HepG2 (cell line): ENCODE measurements around the gene CBX6. TPM values are rescaled to one million over a fixed set of nuclear protein-coding genes. Genes with fewer than 3 reads are reported as not detected.

Source experiments
- DNMT3B ChIP-seq: conservative IDR thresholded peaks from 2 replicates; pipeline ENCODE4 v1.6.1; 2016; ENCODE audit warnings: missing biosample characterization, control low read depth
- HMG20B ChIP-seq: conservative IDR thresholded peaks from 2 replicates; pipeline ENCODE4 v1.6.1; 2016; ENCODE audit warnings: missing genetic modification reagents, missing compliant biosample characterization
- HOXD1 ChIP-seq: sonication (generic); formaldehyde crosslinking; IDR thresholded peaks from 2 replicates; pipeline ENCODE4 v1.5.0; 2020; ENCODE audit warnings: missing genetic modification reagents
- KDM2A ChIP-seq: sonication (generic); formaldehyde crosslinking; IDR thresholded peaks from 2 replicates; pipeline ENCODE4 v1.4.0; 2020; ENCODE audit warnings: low read depth, missing genetic modification reagents, borderline replicate concordance
- KLF6 ChIP-seq: IDR thresholded peaks from 2 replicates; pipeline ENCODE4 v1.8.0; 2016; ENCODE audit warnings: missing biosample characterization, missing genetic modification reagents
- KLF9 ChIP-seq: IDR thresholded peaks from 2 replicates; pipeline ENCODE4 v1.6.1; 2016; ENCODE audit warnings: low read depth
- MIXL1 ChIP-seq: IDR thresholded peaks from 2 replicates; pipeline ENCODE4 v1.6.1; 2016
- PPARG ChIP-seq: conservative IDR thresholded peaks from 2 replicates; pipeline ENCODE4 v1.6.1; 2016; ENCODE audit warnings: missing biosample characterization, missing genetic modification reagents
- REPIN1 ChIP-seq: sonication (generic); formaldehyde crosslinking; IDR thresholded peaks from 2 replicates; pipeline ENCODE4 v1.8.0; 2022; ENCODE audit warnings: missing genetic modification reagents, low read depth, mild to moderate bottlenecking, borderline replicate concordance
- SAP130 ChIP-seq: IDR thresholded peaks from 2 replicates; pipeline ENCODE4 v1.6.1; 2016; ENCODE audit warnings: low read depth
- ZNF205 ChIP-seq: IDR thresholded peaks from 2 replicates; pipeline ENCODE4 v1.6.1; 2018; ENCODE audit warnings: missing biosample characterization, missing genetic modification reagents
- ZNF557 ChIP-seq: sonication (generic); formaldehyde crosslinking; IDR thresholded peaks from 2 replicates; pipeline ENCODE4 v1.4.0; 2020; ENCODE audit warnings: missing genetic modification reagents
- ZNF687 ChIP-seq: sonication (generic); formaldehyde crosslinking; IDR thresholded peaks from 2 replicates; pipeline ENCODE4 v1.5.1; 2020; ENCODE audit warnings: mild to moderate bottlenecking, missing genetic modification reagents, moderate library complexity
- polyA plus RNA-seq, 8 experiments: library from polyadenylated mRNA; depleted of rRNA in 3 of 8; stranded (reverse) in 7 of 8; unstranded in 1 of 8; fragments of >200 nt; fragmentation: Illumina TruSeq in 4 of 8; extraction: Trizol in 4 of 8; gene quantifications; 2 replicates each; pipeline versions ENCODE4 v1.2.1 to v1.2.3, GENCODE V29; 2011 to 2016; ENCODE audit warnings: low read depth in 4 of 8, missing spikeins in 1 of 8, mixed read lengths in 1 of 8; ENCODE audit not compliant: insufficient read depth in 1 of 8
- total RNA-seq, 5 experiments: library from RNA; depleted of rRNA; stranded (reverse); fragments of >200 nt; fragmentation: Illumina TruSeq; extraction: Trizol; gene quantifications; 2 replicates each; pipeline ENCODE4 v1.2.3, GENCODE V29; 2016; ENCODE audit warnings: low read depth in 1 of 5
- TF ChIP-seq, protein P1 (sequence below): conservative IDR thresholded peaks from 2 replicates; pipeline ENCODE4 v1.6.1; 2018; ENCODE audit warnings: missing genetic modification reagents
- TF ChIP-seq, protein P2 (sequence below): sonication (generic); formaldehyde crosslinking; conservative IDR thresholded peaks from 2 replicates; pipeline ENCODE4 v1.4.0; 2020; ENCODE audit warnings: missing genetic modification reagents
- TF ChIP-seq, protein P3 (sequence below): sonication (generic); formaldehyde crosslinking; IDR thresholded peaks from 2 replicates; pipeline ENCODE4 v1.4.0; 2020; ENCODE audit warnings: missing genetic modification reagents
- TF ChIP-seq, protein P4 (sequence below): sonication (generic); formaldehyde crosslinking; IDR thresholded peaks from 2 replicates; pipeline ENCODE4 v1.5.0; 2020; ENCODE audit warnings: missing genetic modification reagents, mild to moderate bottlenecking, borderline replicate concordance

Gene CBX6
- total and polyA plus RNA-seq, 2 of the 13 experiments (the other 11 are each of a cell fraction or from before 2014, with no cell fraction given) = 1.7 to 6.5 TPM

- TF ChIP-seq ZNF205 (CRISPR knock-in tag) (peak; percentile 72; the same call in 1 of the 2 replicates), REPIN1 (CRISPR knock-in tag) (peak; percentile 58; the same call in 1 of the 2 replicates), ZNF557 (CRISPR knock-in tag) (0 out of 2 replicates have a peak, but pooled peaks have one; percentile 58), HMG20B (CRISPR knock-in tag) (peak; percentile 71; the same call in 1 of the 2 replicates), KDM2A (peak; percentile 62; the same call in 1 of the 2 replicates), HOXD1 (CRISPR knock-in tag) (no peak), DNMT3B (peak; percentile 78; the same call in 1 of the 2 replicates), ZNF687 (CRISPR knock-in tag) (peak; percentile 15; the same call in 1 of the 2 replicates), SAP130 (CRISPR knock-in tag) (peak; percentile 78), MIXL1 (CRISPR knock-in tag) (peak; percentile 79), KLF9 (CRISPR knock-in tag) (peak; percentile 73; the same call in 1 of the 2 replicates), PPARG (CRISPR knock-in tag) (peak; percentile 59; the same call in 1 of the 2 replicates), KLF6 (peak; percentile 83; the same call in 1 of the 2 replicates)
- TF ChIP-seq, protein P1, sequence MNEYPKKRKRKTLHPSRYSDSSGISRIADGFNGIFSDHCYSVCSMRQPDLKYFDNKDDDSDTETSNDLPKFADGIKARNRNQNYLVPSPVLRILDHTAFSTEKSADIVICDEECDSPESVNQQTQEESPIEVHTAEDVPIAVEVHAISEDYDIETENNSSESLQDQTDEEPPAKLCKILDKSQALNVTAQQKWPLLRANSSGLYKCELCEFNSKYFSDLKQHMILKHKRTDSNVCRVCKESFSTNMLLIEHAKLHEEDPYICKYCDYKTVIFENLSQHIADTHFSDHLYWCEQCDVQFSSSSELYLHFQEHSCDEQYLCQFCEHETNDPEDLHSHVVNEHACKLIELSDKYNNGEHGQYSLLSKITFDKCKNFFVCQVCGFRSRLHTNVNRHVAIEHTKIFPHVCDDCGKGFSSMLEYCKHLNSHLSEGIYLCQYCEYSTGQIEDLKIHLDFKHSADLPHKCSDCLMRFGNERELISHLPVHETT (CRISPR knock-in tag) = 0 out of 2 replicates have a peak, but pooled peaks have one; percentile 50
- TF ChIP-seq, protein P2, sequence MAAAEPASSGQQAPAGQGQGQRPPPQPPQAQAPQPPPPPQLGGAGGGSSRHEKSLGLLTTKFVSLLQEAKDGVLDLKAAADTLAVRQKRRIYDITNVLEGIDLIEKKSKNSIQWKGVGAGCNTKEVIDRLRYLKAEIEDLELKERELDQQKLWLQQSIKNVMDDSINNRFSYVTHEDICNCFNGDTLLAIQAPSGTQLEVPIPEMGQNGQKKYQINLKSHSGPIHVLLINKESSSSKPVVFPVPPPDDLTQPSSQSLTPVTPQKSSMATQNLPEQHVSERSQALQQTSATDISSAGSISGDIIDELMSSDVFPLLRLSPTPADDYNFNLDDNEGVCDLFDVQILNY (CRISPR knock-in tag) = no peak
- TF ChIP-seq, protein P3, sequence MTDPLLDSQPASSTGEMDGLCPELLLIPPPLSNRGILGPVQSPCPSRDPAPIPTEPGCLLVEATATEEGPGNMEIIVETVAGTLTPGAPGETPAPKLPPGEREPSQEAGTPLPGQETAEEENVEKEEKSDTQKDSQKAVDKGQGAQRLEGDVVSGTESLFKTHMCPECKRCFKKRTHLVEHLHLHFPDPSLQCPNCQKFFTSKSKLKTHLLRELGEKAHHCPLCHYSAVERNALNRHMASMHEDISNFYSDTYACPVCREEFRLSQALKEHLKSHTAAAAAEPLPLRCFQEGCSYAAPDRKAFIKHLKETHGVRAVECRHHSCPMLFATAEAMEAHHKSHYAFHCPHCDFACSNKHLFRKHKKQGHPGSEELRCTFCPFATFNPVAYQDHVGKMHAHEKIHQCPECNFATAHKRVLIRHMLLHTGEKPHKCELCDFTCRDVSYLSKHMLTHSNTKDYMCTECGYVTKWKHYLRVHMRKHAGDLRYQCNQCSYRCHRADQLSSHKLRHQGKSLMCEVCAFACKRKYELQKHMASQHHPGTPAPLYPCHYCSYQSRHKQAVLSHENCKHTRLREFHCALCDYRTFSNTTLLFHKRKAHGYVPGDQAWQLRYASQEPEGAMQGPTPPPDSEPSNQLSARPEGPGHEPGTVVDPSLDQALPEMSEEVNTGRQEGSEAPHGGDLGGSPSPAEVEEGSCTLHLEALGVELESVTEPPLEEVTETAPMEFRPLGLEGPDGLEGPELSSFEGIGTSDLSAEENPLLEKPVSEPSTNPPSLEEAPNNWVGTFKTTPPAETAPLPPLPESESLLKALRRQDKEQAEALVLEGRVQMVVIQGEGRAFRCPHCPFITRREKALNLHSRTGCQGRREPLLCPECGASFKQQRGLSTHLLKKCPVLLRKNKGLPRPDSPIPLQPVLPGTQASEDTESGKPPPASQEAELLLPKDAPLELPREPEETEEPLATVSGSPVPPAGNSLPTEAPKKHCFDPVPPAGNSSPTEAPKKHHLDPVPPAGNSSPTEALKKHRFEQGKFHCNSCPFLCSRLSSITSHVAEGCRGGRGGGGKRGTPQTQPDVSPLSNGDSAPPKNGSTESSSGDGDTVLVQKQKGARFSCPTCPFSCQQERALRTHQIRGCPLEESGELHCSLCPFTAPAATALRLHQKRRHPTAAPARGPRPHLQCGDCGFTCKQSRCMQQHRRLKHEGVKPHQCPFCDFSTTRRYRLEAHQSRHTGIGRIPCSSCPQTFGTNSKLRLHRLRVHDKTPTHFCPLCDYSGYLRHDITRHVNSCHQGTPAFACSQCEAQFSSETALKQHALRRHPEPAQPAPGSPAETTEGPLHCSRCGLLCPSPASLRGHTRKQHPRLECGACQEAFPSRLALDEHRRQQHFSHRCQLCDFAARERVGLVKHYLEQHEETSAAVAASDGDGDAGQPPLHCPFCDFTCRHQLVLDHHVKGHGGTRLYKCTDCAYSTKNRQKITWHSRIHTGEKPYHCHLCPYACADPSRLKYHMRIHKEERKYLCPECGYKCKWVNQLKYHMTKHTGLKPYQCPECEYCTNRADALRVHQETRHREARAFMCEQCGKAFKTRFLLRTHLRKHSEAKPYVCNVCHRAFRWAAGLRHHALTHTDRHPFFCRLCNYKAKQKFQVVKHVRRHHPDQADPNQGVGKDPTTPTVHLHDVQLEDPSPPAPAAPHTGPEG (CRISPR knock-in tag) = peak; percentile 50; the same call in 1 of the 2 replicates
- TF ChIP-seq, protein P4, sequence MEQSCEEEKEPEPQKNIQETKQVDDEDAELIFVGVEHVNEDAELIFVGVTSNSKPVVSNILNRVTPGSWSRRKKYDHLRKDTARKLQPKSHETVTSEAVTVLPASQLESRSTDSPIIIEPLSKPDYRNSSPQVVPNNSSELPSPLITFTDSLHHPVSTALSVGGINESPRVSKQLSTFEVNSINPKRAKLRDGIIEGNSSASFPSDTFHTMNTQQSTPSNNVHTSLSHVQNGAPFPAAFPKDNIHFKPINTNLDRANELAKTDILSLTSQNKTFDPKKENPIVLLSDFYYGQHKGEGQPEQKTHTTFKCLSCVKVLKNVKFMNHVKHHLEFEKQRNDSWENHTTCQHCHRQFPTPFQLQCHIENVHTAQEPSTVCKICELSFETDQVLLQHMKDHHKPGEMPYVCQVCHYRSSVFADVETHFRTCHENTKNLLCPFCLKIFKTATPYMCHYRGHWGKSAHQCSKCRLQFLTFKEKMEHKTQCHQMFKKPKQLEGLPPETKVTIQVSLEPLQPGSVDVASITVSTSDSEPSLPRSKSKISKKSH (CRISPR knock-in tag) = no peak
Measured at GRCh38 chr22:38824585-38824984, 47.4 kb downstream of the CBX6 start (continued).
